ENCODE results near the gene TAF1A.

TAF1A gene

DNA sequence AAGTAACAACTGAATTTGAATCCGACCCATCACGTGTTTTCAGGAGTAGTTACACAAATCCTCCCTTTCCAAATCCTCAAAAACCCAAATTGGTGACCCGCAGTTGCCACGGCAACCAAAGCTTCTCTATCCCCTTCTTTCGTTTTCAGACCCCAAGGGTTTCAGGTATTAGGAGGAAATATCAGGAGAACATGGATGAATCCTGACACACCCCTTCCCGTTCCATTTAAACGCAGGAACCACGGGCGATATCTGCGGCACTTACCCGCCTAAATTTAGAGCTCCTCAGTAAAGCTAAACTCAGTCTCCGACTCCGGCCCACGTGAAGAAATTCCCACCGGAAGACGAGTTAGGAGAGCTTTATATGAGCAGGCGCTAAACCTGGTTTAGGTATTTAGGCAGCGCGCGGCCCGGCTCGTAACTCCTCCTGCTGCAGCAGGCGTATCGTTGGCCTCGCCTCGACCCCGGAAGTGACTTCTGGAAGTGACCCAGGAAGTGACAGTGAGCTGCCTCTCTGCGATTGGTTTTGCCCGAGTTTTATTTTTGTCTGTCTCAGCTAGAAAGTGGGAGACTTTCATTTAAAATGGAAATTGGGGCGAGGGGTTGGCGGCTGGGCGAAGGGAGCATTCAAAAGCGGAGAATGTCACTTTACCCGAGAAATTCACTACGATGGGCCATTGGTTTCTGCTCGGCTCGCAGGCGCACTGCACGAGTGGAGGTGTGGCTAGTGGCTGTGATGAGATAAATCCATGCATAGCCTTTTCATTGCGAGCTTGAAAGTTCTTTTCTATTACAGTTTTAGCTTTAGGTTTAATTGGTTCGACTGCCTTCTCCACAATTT is at the start of gene TAF1A:
Gene TAF1A, minus strand, starts transcription at position 472 of the 841 bp plus-strand sequence.
- Histone ChIP-seq H3K4me3 (ENCODE audit: low read depth, low read length) (peak within 1 kb of the TSS; percentile 79), H3K36me3 (ENCODE audit: control insufficient read depth, insufficient read depth, low read length) (peaks cover 31% of the 10 kb centered on the region), H3K4me1 (ENCODE audit: control insufficient read depth, insufficient read depth, low read length) (no peaks in the 10 kb centered on the region), H3K27me3 (ENCODE audit: control insufficient read depth, insufficient read depth, low read length) (no peaks in the 10 kb centered on the region), H3K9ac (ENCODE audit: low read depth, low read length) (peak within 1 kb of the TSS; percentile 51), H3K9me3 (ENCODE audit: control insufficient read depth, insufficient read depth, low read length) (no peaks in the 10 kb centered on the region), H3K27ac (ENCODE audit: low read depth, low read length) (peak within 1 kb of the TSS; percentile 88)

- Histone ChIP-seq H3K36me3 (ENCODE audit: control insufficient read depth, insufficient read depth, low read length) (peaks cover 85% of the 10 kb centered on the region), H3K27ac (ENCODE audit: low read depth, low read length) (no peak overlapping the region)
Observed at GRCh38 chr1:222634180-222635013, 44.7 kb upstream of the TAF1A start.

DNA sequence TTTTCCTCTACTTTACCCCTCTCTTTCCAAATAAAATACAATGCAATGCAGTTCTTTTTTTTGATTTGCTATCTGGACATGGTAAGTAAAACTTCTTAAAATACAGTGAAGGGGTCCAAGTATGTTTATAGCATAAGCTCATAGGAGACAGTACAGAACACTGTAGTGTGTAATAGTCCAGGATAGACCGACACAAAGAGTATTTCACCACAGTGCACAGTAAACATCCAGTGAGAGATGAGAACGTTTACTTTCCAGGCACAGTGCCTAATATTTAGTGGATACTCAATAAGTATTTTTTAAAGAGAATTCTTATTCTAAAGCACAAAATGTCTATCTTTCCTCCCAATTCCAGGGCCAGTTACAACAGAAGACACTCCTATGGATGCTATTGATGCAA is 43.0 kb upstream of the TAF1A start:
- H3K27me3 ChIP-seq (ENCODE audit: control insufficient read depth, insufficient read depth, low read length) = no peaks in the 10 kb centered on the region
- H3K27ac ChIP-seq (ENCODE audit: low read depth, low read length) = no peak overlapping the region
- H3K36me3 ChIP-seq (ENCODE audit: control insufficient read depth, insufficient read depth, low read length) = peaks cover 85% of the 10 kb centered on the region
- H3K4me3 ChIP-seq (ENCODE audit: low read depth, low read length) = no peak overlapping the region
- H3K9ac ChIP-seq (ENCODE audit: low read depth, low read length) = no peak overlapping the region
- H3K4me1 ChIP-seq (ENCODE audit: control insufficient read depth, insufficient read depth, low read length) = no peaks in the 10 kb centered on the region
- H3K9me3 ChIP-seq (ENCODE audit: control insufficient read depth, insufficient read depth, low read length) = no peaks in the 10 kb centered on the region

More at GRCh38 chr1:222634180-222635013, 44.7 kb upstream of the TAF1A start:
- H3K4me1 ChIP-seq (ENCODE audit: control insufficient read depth, insufficient read depth, low read length) = no peaks in the 10 kb centered on the region
- H3K4me3 ChIP-seq (ENCODE audit: low read depth, low read length) = no peak overlapping the region
- no peak overlapping the region for H3K9ac ChIP-seq (ENCODE audit: low read depth, low read length)
- H3K9me3 ChIP-seq (ENCODE audit: control insufficient read depth, insufficient read depth, low read length) = no peaks in the 10 kb centered on the region
- no peaks in the 10 kb centered on the region for H3K27me3 ChIP-seq (ENCODE audit: control insufficient read depth, insufficient read depth, low read length)

- no peak overlapping the region for H3K4me3 ChIP-seq (ENCODE audit: low read depth, low read length)
- no peaks in the 10 kb centered on the region for H3K4me1 ChIP-seq (ENCODE audit: control insufficient read depth, insufficient read depth, low read length)
- no peaks in the 10 kb centered on the region for H3K27me3 ChIP-seq (ENCODE audit: control insufficient read depth, insufficient read depth, low read length)
- peaks cover 87% of the 10 kb centered on the region for H3K36me3 ChIP-seq (ENCODE audit: control insufficient read depth, insufficient read depth, low read length)
- H3K27ac ChIP-seq (ENCODE audit: low read depth, low read length) = no peak overlapping the region
- no peak overlapping the region for H3K9ac ChIP-seq (ENCODE audit: low read depth, low read length)
- no peaks in the 10 kb centered on the region for H3K9me3 ChIP-seq (ENCODE audit: control insufficient read depth, insufficient read depth, low read length)
Observed at GRCh38 chr1:222631611-222632208, 42.0 kb upstream of the TAF1A start.

DNA sequence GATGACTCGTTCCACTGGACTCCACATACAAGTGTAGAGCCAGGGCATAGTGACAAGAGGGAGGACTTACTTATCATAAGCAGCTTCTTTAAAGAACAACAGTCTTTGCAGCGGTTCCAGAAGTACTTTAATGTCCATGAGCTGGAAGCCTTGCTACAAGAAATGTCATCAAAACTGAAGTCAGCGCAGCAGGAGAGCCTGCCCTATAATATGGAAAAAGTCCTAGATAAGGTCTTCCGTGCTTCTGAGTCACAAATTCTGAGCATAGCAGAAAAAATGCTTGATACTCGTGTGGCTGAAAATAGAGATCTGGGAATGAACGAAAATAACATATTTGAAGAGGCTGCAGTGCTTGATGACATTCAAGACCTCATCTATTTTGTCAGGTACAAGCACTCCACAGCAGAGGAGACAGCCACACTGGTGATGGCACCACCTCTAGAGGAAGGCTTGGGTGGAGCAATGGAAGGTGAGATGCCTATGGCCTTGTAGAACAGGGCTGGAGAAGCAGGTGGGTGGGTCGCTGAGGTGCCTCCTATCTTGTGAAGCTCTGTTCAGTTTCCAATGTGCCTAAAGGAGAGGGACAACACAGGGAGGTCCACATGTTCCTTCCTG is 40.3 kb upstream of the TAF1A start:
- H3K9me3 ChIP-seq (ENCODE audit: control insufficient read depth, insufficient read depth, low read length) = no peaks in the 10 kb centered on the region
- no peak overlapping the region for H3K4me3 ChIP-seq (ENCODE audit: low read depth, low read length)
- peaks cover 87% of the 10 kb centered on the region for H3K36me3 ChIP-seq (ENCODE audit: control insufficient read depth, insufficient read depth, low read length)
- no peak overlapping the region for H3K27ac ChIP-seq (ENCODE audit: low read depth, low read length)
- no peaks in the 10 kb centered on the region for H3K27me3 ChIP-seq (ENCODE audit: control insufficient read depth, insufficient read depth, low read length)
- H3K9ac ChIP-seq (ENCODE audit: low read depth, low read length) = no peak overlapping the region
- H3K4me1 ChIP-seq (ENCODE audit: control insufficient read depth, insufficient read depth, low read length) = no peaks in the 10 kb centered on the region

GRCh38 chr1:222627232-222627631 is 37.5 kb upstream of the TAF1A start:
- H3K27ac ChIP-seq (ENCODE audit: low read depth, low read length) = no peak overlapping the region
- H3K36me3 ChIP-seq (ENCODE audit: control insufficient read depth, insufficient read depth, low read length) = peaks cover 89% of the 10 kb centered on the region
- H3K4me1 ChIP-seq (ENCODE audit: control insufficient read depth, insufficient read depth, low read length) = no peaks in the 10 kb centered on the region
- H3K9ac ChIP-seq (ENCODE audit: low read depth, low read length) = no peak overlapping the region
- no peaks in the 10 kb centered on the region for H3K27me3 ChIP-seq (ENCODE audit: control insufficient read depth, insufficient read depth, low read length)
- no peaks in the 10 kb centered on the region for H3K9me3 ChIP-seq (ENCODE audit: control insufficient read depth, insufficient read depth, low read length)
- no peak overlapping the region for H3K4me3 ChIP-seq (ENCODE audit: low read depth, low read length)

DNA sequence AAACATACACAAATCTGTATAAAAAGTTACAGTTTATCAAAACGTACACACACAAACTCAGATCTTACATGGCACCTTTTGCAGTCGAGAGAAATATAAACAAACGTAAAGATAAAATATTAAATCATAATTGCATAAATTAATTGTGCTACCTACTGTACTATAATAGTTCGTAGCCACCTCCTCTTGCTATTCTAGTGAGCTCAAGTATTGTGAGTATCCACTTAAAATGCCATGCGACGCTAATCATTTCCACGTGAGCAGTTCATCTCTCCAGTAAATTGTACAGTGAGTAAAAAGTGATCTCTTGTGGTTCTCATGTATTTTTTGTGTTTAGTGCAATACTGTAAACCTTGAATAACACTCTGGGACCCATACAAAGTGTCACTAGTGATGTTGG is 34.5 kb upstream of the TAF1A start:
- Histone ChIP-seq H3K4me3 (ENCODE audit: low read depth, low read length) (no peak overlapping the region), H3K27me3 (ENCODE audit: control insufficient read depth, insufficient read depth, low read length) (no peaks in the 10 kb centered on the region), H3K9ac (ENCODE audit: low read depth, low read length) (no peak overlapping the region), H3K4me1 (ENCODE audit: control insufficient read depth, insufficient read depth, low read length) (0 out of 2 replicates have a peak, but pooled peaks cover under 1% of the 10 kb centered on the region), H3K36me3 (ENCODE audit: control insufficient read depth, insufficient read depth, low read length) (peaks cover 69% of the 10 kb centered on the region), H3K27ac (ENCODE audit: low read depth, low read length) (no peak overlapping the region), H3K9me3 (ENCODE audit: control insufficient read depth, insufficient read depth, low read length) (no peaks in the 10 kb centered on the region)

DNA sequence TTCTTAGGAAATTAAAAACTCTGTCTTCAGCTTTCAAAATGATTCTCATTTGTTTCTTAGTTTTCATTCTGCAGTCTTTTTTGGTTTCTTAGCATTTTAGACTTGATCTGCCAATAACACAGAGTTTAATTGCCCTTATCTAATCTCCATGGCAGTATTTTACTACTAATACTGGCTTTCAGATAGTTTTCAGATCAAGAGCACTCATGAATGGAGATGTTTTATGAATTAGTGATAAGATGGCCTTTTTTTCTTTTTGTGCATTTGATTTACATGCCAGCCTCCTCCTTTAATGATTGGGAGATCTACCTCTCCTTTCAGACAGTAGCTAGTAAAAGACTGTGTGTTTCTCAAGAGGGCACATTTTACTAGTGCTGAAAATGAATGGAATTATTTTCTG is 33.7 kb upstream of the TAF1A start:
- Histone ChIP-seq H3K27ac (ENCODE audit: low read depth, low read length) (no peak overlapping the region), H3K4me3 (ENCODE audit: low read depth, low read length) (no peak overlapping the region), H3K4me1 (ENCODE audit: control insufficient read depth, insufficient read depth, low read length) (0 out of 2 replicates have a peak, but pooled peaks cover 3% of the 10 kb centered on the region), H3K9me3 (ENCODE audit: control insufficient read depth, insufficient read depth, low read length) (no peaks in the 10 kb centered on the region), H3K27me3 (ENCODE audit: control insufficient read depth, insufficient read depth, low read length) (no peaks in the 10 kb centered on the region), H3K36me3 (ENCODE audit: control insufficient read depth, insufficient read depth, low read length) (peaks cover 61% of the 10 kb centered on the region), H3K9ac (ENCODE audit: low read depth, low read length) (no peak overlapping the region)

- Histone ChIP-seq H3K4me1 (ENCODE audit: control insufficient read depth, insufficient read depth, low read length) (0 out of 2 replicates have a peak, but pooled peaks cover 3% of the 10 kb centered on the region), H3K9me3 (ENCODE audit: control insufficient read depth, insufficient read depth, low read length) (no peaks in the 10 kb centered on the region), H3K27me3 (ENCODE audit: control insufficient read depth, insufficient read depth, low read length) (no peaks in the 10 kb centered on the region), H3K36me3 (ENCODE audit: control insufficient read depth, insufficient read depth, low read length) (peaks cover 54% of the 10 kb centered on the region), H3K9ac (ENCODE audit: low read depth, low read length) (no peak overlapping the region), H3K27ac (ENCODE audit: low read depth, low read length) (no peak overlapping the region), H3K4me3 (ENCODE audit: low read depth, low read length) (no peak overlapping the region)
Observed at GRCh38 chr1:222622765-222623164, 33.0 kb upstream of the TAF1A start.

- no peaks in the 10 kb centered on the region for H3K9me3 ChIP-seq (ENCODE audit: control insufficient read depth, insufficient read depth, low read length)
- H3K9ac ChIP-seq (ENCODE audit: low read depth, low read length) = no peak overlapping the region
- no peaks in the 10 kb centered on the region for H3K27me3 ChIP-seq (ENCODE audit: control insufficient read depth, insufficient read depth, low read length)
- H3K27ac ChIP-seq (ENCODE audit: low read depth, low read length) = no peak overlapping the region
- H3K4me1 ChIP-seq (ENCODE audit: control insufficient read depth, insufficient read depth, low read length) = peaks cover 8% of the 10 kb centered on the region
- H3K36me3 ChIP-seq (ENCODE audit: control insufficient read depth, insufficient read depth, low read length) = peaks cover 33% of the 10 kb centered on the region
- H3K4me3 ChIP-seq (ENCODE audit: low read depth, low read length) = no peak overlapping the region
Observed at GRCh38 chr1:222620566-222620965, 30.8 kb upstream of the TAF1A start.
